Skeletal muscle tissue (tissue), 4 donors: ENCODE data around the gene PLEKHA8. TPM values are rescaled to one million over a fixed set of nuclear protein-coding genes. Genes with fewer than 3 reads are reported as not detected.

Experiments used
- H3K27ac ChIP-seq: one replicate; pipeline ENCODE4 v1.7.0; 2013; ENCODE audit warnings: mild to moderate bottlenecking, low read depth, low read length, inconsistent platforms
- H3K27me3 ChIP-seq, 3 donors: one replicate each; pipeline ENCODE4 v1.7.0; 2013; ENCODE audit warnings: low read length in 3 of 3; ENCODE audit not compliant: control insufficient read depth in 3 of 3, insufficient read depth in 3 of 3
- H3K36me3 ChIP-seq, 3 donors: one replicate each; pipeline ENCODE4 v1.7.0; 2013; ENCODE audit warnings: low read length in 3 of 3; ENCODE audit not compliant: control insufficient read depth in 3 of 3, insufficient read depth in 3 of 3
- H3K4me1 ChIP-seq, 3 donors: one replicate each; pipeline ENCODE4 v1.7.0; 2013; ENCODE audit warnings: low read length in 3 of 3, mild to moderate bottlenecking in 3 of 3; ENCODE audit not compliant: control insufficient read depth in 3 of 3, insufficient read depth in 3 of 3
- H3K4me3 ChIP-seq, 3 donors: one replicate each; pipeline ENCODE4 v1.7.0; 2013; ENCODE audit warnings: low read length in 3 of 3
- H3K9ac ChIP-seq, 3 donors: one replicate each; pipeline ENCODE4 v1.7.0; 2013; ENCODE audit warnings: low read length in 3 of 3, mild to moderate bottlenecking in 3 of 3, moderate library complexity in 2 of 3, low read depth in 1 of 3
- H3K9me3 ChIP-seq, 3 donors: one replicate each; pipeline ENCODE4 v1.7.0; 2013; ENCODE audit warnings: low read length in 3 of 3; ENCODE audit not compliant: control insufficient read depth in 3 of 3
- total RNA-seq: library from RNA; depleted of rRNA; stranded (reverse); fragments of >200 nt; gene quantifications from one replicate; pipeline ENCODE4 v1.2.3, GENCODE V29; 2014
- donor health status: Osteomylitis.

Gene PLEKHA8
- total RNA-seq, 1 donor from 2014 or later = 6.8 TPM

DNA sequence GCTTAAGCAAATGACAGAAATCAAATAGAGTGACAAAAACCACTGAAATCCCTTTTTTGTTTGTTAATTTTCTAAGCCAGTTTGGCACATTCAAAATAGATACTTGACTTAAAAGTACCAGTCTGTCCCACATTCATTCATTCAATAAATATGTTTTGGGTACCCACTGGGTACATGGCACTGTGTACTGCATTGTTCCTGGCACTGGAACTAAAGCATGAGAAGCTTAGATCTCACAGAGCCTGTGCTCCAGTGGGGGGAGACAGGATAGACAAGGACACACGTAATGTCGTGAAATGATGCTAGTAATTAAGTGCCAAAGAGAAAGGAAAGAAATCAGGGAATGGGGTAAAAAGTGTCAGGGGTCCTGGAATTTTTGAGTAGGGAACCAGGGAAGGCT, 119.6 kb downstream of the PLEKHA8 start:
- H3K27ac ChIP-seq = no peak overlapping the region
- peaks cover 29 to 51% (median 36%) of the 10 kb centered on the region in 3 donors for H3K4me1 ChIP-seq
- H3K9me3 ChIP-seq = no peaks in the 10 kb centered on the region
- no peak overlapping the region for H3K9ac ChIP-seq
- peaks cover 7 to 26% (median 12%) of the 10 kb centered on the region in 3 donors for H3K36me3 ChIP-seq
- H3K27me3 ChIP-seq = no peaks in the 10 kb centered on the region
- H3K4me3 ChIP-seq = no peak overlapping the region

DNA sequence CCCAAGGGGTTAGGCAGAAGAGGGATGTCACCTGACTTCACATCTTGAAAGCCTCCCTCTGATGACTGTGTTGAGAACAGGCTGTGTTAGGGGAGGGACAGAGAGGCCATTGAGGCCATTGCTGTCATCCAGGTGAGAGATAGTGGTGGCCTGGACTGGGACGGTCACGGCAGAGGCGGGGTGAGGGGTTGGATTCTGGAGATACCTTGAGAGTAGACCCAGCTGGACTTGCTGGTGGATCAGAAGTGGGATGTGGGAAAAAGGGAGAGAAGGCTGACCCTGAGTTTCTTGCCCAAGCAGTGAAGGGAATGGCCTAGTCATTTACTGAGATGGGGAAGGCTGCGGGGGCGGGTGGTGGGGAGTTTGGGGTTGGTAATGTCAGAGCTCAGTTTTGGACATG, 120.2 kb downstream of the PLEKHA8 start:
- Histone ChIP-seq H3K9ac (no peak overlapping the region), H3K36me3 (peaks cover 7 to 27% (median 12%) of the 10 kb centered on the region in 3 donors), H3K4me1 (peaks cover 25 to 46% (median 31%) of the 10 kb centered on the region in 3 donors), H3K4me3 (no peak overlapping the region), H3K27me3 (no peaks in the 10 kb centered on the region), H3K27ac (no peak overlapping the region), H3K9me3 (no peaks in the 10 kb centered on the region)

DNA sequence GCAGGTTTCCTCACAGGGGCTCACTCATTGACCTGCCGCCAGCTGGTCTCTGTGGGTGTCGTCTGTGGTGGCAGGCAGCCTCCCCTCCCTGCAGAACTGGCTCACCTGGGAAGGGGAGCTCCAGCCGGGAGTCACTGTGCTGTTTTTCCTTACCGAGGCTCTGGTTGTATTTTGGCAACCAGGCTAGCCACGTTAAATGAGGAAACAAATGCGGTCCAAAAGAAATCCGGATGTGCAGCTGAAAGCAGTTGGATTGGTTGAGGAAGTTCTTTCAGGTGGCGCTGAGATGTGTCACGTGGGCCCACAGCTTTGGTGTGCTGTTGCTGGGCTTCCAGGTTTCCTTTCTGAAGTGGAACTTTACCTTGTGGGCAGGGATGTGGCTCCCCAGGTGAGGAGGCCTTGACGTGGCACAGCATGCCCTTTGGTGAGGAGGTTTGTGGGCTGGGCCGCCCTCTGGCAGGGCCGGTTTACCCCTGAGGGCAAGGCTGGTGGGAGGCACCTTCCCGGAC, 120.8 kb downstream of the PLEKHA8 start:
- H3K36me3 ChIP-seq = peaks cover 7 to 30% (median 13%) of the 10 kb centered on the region in 3 donors

DNA sequence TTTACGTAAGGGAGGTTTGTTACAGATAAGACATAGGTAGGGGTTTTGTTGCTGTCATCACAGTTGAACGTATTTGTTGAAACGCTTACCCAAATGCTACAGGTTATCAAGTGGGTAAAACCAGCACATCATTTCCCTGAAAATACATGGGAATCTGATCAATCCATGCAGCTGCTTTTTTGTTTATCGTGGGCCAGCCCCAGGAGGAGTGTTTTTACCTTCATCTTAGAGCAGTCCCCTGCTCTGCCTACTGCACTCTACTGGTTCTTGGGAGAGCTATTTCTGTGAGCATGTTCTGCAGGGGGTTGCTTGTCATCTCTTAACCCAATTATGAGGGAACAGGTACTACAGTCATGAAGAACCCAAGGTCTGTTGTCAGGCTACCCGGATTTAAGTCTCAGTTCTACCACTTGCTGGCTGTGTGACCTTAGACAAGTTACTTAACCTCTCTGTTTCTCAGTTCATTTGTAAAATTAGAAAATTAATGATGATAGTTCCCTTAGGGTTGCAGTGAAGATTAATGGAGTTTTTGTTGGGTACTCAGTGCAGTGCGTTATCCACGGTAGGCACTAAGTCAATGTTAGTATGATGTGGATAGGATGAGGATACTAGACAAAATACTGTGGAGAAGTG, 121.5 kb downstream of the PLEKHA8 start:
- Histone ChIP-seq H3K4me1 (peaks cover 19 to 32% (median 24%) of the 10 kb centered on the region in 3 donors), H3K27ac (no peak overlapping the region), H3K4me3 (no peak overlapping the region), H3K27me3 (no peaks in the 10 kb centered on the region), H3K36me3 (peaks cover 7 to 36% (median 18%) of the 10 kb centered on the region in 3 donors), H3K9me3 (no peaks in the 10 kb centered on the region), H3K9ac (no peak overlapping the region)

More for the DNA sequence above, 120.8 kb downstream of the PLEKHA8 start:
- no peak overlapping the region for H3K9ac ChIP-seq
- no peak overlapping the region for H3K4me3 ChIP-seq
- H3K4me1 ChIP-seq = peaks cover 20 to 40% (median 27%) of the 10 kb centered on the region in 3 donors
- peak overlapping the region; percentile 6 for H3K27ac ChIP-seq
- H3K9me3 ChIP-seq = no peaks in the 10 kb centered on the region
- no peaks in the 10 kb centered on the region for H3K27me3 ChIP-seq

DNA sequence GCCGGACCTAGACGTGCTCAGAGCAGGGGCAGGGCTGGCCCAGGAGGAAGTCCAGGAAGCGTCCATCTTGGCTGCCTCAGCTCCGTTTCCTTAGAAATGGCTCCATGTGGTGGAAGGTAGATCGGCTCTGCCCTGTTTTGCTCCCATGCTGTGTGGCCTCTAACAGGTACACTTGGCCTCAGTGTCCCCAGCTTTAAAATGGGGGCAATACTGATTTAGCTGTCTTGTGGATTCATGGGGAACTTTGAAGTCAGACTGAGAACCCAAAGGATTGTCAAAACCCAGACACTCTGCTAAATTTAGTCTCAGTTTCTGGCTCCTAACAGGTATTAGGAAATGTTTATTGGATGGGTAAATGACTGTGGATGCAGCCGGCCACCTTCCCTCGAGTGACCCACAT, 122.5 kb downstream of the PLEKHA8 start:
- Histone ChIP-seq H3K9me3 (no peaks in the 10 kb centered on the region), H3K4me1 (peaks cover 18 to 28% (median 22%) of the 10 kb centered on the region in 3 donors), H3K9ac (no peak overlapping the region), H3K36me3 (peaks cover 7 to 42% (median 18%) of the 10 kb centered on the region in 3 donors), H3K27me3 (no peaks in the 10 kb centered on the region), H3K4me3 (no peak overlapping the region), H3K27ac (no peak overlapping the region)

DNA sequence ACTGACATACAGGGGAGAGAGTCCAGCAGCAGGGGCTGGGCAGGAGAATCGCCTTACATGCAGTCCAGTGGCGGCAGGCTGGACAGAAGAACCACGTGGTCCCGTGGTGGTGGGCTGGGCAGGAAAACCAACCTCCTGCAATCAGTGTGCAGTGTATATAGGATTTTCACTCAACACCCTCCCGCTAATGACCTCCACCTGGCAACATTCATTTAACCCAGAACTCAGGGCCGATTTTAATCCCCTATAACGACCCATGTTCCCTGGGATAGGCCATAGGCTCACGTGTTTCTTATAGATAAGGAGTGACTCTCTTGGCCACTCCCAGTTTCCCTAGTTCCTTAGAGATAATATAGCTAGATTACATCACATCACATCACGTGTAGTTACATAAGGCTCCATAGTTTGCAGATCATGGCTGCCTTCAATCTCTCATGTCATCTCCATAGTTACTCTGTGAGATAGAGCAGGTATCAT, 125.9 kb downstream of the PLEKHA8 start:
- Histone ChIP-seq H3K9ac (no peak overlapping the region), H3K4me3 (no peak overlapping the region), H3K27me3 (no peaks in the 10 kb centered on the region), H3K9me3 (no peaks in the 10 kb centered on the region), H3K4me1 (peaks cover 3 to 9% (median 7%) of the 10 kb centered on the region in 3 donors), H3K36me3 (peaks cover 11 to 41% (median 30%) of the 10 kb centered on the region in 3 donors), H3K27ac (no peak overlapping the region)

DNA sequence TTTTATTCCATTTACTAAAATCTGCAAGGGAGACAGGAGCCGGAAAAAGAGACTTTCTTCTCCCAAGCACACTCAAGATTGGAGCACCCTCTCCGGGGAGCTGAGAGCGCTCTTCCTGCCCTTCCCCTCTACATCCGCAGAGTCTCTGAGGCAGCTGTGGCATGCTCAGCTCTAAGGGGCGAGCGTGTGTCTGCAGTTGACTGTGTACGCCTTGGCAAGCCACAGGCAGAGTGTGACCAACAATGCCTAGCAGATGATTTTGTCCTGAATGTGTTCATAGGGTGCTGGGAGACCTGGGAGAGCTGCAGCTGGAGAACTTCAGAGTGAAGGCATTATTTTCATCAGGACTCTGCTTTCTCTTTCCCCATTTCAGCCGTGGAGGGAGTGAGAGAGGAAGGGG, 127.3 kb downstream of the PLEKHA8 start:
- H3K4me1 ChIP-seq = peaks cover 3 to 10% (median 5%) of the 10 kb centered on the region in 3 donors
- no peak overlapping the region for H3K9ac ChIP-seq
- H3K27ac ChIP-seq = no peak overlapping the region
- no peak overlapping the region for H3K4me3 ChIP-seq
- H3K27me3 ChIP-seq = no peaks in the 10 kb centered on the region
- H3K36me3 ChIP-seq = peaks cover 14 to 44% (median 28%) of the 10 kb centered on the region in 3 donors
- H3K9me3 ChIP-seq = no peaks in the 10 kb centered on the region

DNA sequence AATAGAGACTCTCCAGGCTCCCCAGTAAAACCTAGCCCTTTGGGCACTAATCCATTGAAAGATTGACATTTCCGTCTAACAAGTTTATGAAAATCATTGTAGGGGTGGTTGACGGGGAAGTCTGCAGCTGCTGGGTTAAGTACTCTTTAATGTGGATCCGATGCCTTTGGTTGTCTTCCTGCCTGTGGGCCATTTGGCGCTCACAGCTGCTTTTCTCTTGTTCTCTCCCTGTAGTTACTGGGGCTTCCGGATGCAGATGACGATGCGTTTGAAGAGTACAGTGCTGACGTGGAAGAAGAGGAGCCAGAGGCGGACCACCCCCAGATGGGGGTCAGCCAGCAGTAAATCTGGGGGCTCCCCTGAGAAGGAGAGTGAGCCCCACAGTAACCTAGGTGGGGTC, 129.0 kb downstream of the PLEKHA8 start:
- Histone ChIP-seq H3K27ac (no peak overlapping the region), H3K9me3 (no peaks in the 10 kb centered on the region), H3K9ac (no peak overlapping the region), H3K4me3 (no peak overlapping the region), H3K27me3 (no peaks in the 10 kb centered on the region), H3K36me3 (peaks cover 15 to 34% (median 27%) of the 10 kb centered on the region in 3 donors), H3K4me1 (peaks cover 0 to 3% (median 0%) of the 10 kb centered on the region in 3 donors)

DNA sequence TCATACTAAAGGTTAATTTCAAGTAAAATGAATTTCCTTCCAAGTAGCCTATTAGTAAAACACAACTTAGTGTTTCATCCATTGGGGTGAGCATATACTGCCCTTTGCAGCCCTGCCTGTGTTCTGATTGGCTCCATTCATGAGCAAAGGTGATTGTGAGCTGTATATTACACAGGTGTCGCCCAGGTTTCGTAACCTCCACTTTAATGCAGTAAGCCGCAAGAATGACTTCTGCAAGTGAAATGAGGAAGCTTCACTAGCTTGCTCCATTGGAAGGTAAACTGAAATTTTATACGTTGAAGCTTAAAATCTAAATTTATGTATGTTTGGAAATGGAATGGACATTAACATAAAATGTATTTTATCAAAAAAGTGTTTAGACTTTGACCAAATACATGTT, 131.0 kb downstream of the PLEKHA8 start:
- Histone ChIP-seq H3K27ac (no peak overlapping the region), H3K27me3 (no peaks in the 10 kb centered on the region), H3K4me1 (peaks cover 0 to 21% (median 4%) of the 10 kb centered on the region in 3 donors), H3K9ac (no peak overlapping the region), H3K36me3 (peaks cover 10 to 23% (median 19%) of the 10 kb centered on the region in 3 donors), H3K9me3 (no peaks in the 10 kb centered on the region), H3K4me3 (no peak overlapping the region)

DNA sequence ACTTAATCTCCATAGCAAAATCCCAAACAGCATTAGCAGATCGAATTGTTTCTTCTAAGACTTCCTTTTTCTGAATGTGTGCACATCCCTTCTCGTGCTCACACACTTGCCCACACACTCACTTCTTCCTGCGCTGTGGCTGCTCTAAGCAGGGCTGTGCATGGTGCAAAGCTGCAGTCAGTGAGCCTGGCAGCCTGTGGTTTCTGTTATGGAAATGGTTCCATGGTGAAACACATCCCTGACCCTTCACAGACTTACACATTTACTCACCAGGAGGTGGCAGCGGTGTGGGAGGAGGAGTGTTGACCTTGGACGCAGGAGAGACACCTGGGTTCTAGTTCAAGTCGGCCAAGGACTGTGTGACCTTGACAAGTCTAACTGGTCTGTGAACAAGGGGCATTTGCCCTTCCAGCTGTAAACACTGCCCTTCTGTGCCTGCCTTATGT, 131.5 kb downstream of the PLEKHA8 start:
- no peak overlapping the region for H3K27ac ChIP-seq
- H3K9me3 ChIP-seq = no peaks in the 10 kb centered on the region
- no peaks in the 10 kb centered on the region for H3K27me3 ChIP-seq
- H3K4me1 ChIP-seq = peaks cover 0 to 24% (median 5%) of the 10 kb centered on the region in 3 donors
- H3K9ac ChIP-seq = no peak overlapping the region
- no peak overlapping the region for H3K4me3 ChIP-seq
- H3K36me3 ChIP-seq = peaks cover 10 to 19% (median 16%) of the 10 kb centered on the region in 3 donors
